Epithelial cell of alveolus of lung (primary cell): ENCODE data around the gene EIF5B. TPM values are rescaled to one million over a fixed set of nuclear protein-coding genes. Genes with fewer than 3 reads are reported as not detected.

ENCODE experiments used
- total RNA-seq: library from RNA; depleted of rRNA; stranded (reverse); fragments of >200 nt; gene quantifications from 2 replicates; pipeline ENCODE4 v1.2.1, GENCODE V29; 2015

Gene EIF5B
- total RNA-seq = 22.4 and 23.8 TPM in 2 replicates

GRCh38 chr2:99337113-99338028 is at the start of gene EIF5B:
Gene EIF5B, plus strand, starts transcription at chr2:99337389. Its CDS starts 166 bp downstream, at chr2:99337555.

GRCh38 chr2:99301097-99301496 is 36.1 kb upstream of the EIF5B start, which contains the start of gene LYG1:
Gene LYG1, minus strand, starts transcription at chr2:99301197. Its CDS starts 5,527 bp downstream, at chr2:99295670.

GRCh38 chr2:99335911-99336803 is 1.0 kb upstream of the EIF5B start, which contains the start of gene TXNDC9:
Gene TXNDC9, minus strand, starts transcription at chr2:99336333. Its CDS starts 3,123 bp downstream, at chr2:99333210.

Other genes starting within 250 kb of the EIF5B start
- not detected in 2 replicates for gene C2orf15, start 195.7 kb upstream of the EIF5B start, total RNA-seq
- gene TSGA10, start 182.4 kb upstream of the EIF5B start, total RNA-seq = 0.72 and 0.91 TPM in 2 replicates
- gene LIPT1, start 182.4 kb upstream of the EIF5B start, total RNA-seq = 1.6 and 6.1 TPM in 2 replicates
- gene MITD1, start 156.3 kb upstream of the EIF5B start, total RNA-seq = 19.3 and 23.9 TPM in 2 replicates
- gene MRPL30, start 156.2 kb upstream of the EIF5B start, total RNA-seq = 33.0 and 48.2 TPM in 2 replicates
- not detected in 2 replicates for gene LYG2, start 81.7 kb upstream of the EIF5B start, total RNA-seq
- gene LYG1, start 36.2 kb upstream of the EIF5B start, total RNA-seq = not detected in 2 replicates
- gene TXNDC9, start 1.1 kb upstream of the EIF5B start, total RNA-seq = 45.7 and 60.2 TPM in 2 replicates
- 7.9 and 8.5 TPM in 2 replicates for gene REV1, start 152.6 kb downstream of the EIF5B start, total RNA-seq